AG04450 (cell line): ENCODE results near the gene SLC15A4. TPM values are rescaled to one million over a fixed set of nuclear protein-coding genes. Genes with fewer than 3 reads are reported as not detected.
"Not testable (repeated sequence)": the region's sequence is repeated elsewhere in the genome, so short reads cannot be mapped to it uniquely, and the experiment has no call there.

Experiments
- CTCF ChIA-PET: fragments of 300-600, 350-600 bp; formaldehyde crosslinking; extraction: SDS; loops from one replicate; lab custom pipeline; 2022; ENCODE audit warnings: antibody characterized with exemption, inconsistent platforms; lab: Charles Lee
- POLR2A ChIA-PET: fragments of 350-600 bp; formaldehyde crosslinking; extraction: SDS; loops from one replicate; lab custom pipeline; 2021; ENCODE audit warnings: antibody characterized with exemption, inconsistent platforms; lab: Yijun Ruan, JAX
- DNase-seq: peaks from one replicate; pipeline ENCODE4 v3.0.0-alpha.2; 2011; ENCODE audit warnings: low read depth, low spot score
- H3K27ac ChIP-seq: one replicate; pipeline ENCODE4 v1.5.1; 2012; ENCODE audit warnings: low read depth, low read length, control low read depth
- H3K27me3 ChIP-seq: one replicate; pipeline ENCODE4 v1.6.0; 2012; ENCODE audit warnings: low read length; ENCODE audit not compliant: control insufficient read depth, insufficient read depth
- H3K4me3 ChIP-seq: 2 replicates; pipeline ENCODE4 v1.5.1; 2011; ENCODE audit warnings: mild to moderate bottlenecking, low read depth, low read length, control low read depth
- H3K9me3 ChIP-seq: 2 replicates; pipeline ENCODE4 v1.5.1; 2012; ENCODE audit warnings: low read length; ENCODE audit not compliant: control insufficient read depth, insufficient read depth
- polyA plus RNA-seq: library from polyadenylated mRNA; depleted of rRNA; stranded (reverse); fragments of >200 nt; gene quantifications from 2 replicates; pipeline ENCODE4 v1.2.3, GENCODE V29; 2011
- TF ChIP-seq, protein P1 (sequence below): IDR thresholded peaks from 2 replicates; pipeline ENCODE4 v1.5.1; 2011; ENCODE audit warnings: low read depth, low read length, control low read depth, inconsistent platforms

SLC15A4 gene
- polyA plus RNA-seq, 1 experiment: 21.2 TPM

DNA sequence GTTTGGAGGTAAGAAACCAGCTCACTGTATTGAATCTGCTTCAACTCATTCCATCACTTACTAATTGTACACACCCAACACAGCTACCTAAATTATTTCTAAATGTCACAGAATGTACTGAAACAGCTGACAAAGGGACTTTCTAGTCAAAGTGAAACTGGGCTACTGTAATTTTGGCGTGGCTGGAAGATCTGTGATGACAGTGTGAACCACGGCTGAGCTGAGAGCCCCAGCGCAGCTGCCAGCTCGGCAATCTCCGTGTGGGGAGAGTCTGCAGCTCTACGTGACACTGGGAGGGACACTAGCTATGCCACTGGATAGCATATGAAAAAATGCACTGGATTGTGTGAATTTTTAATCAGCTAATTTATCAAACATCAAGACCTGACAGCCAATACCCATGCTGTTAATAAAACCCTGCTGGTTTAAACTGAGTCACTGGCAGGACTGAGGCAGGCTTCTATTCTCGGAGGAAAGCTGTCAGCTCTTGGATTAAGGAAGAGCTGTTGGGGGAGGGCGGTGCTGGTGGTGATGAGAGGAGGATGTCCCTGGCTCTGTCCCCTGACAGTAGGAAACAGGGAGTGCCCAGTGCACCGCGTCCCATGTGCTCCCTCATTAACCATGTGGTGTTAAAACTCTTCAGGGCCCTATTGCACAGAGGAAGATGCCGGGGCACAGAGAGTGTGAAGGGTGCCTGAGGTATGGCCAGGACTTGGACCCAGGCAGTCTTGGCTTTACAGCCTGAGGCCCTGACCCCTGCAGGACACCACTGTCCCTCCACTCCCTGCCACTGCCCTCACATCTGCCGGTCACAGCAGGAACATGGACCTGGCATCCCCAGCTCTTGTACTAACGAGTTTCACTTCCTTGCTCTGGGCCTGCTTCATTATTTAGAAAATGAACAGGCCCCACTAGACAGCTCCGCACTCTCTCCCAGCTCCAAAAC, 13.3 kb downstream of the SLC15A4 start:
- Histone ChIP-seq H3K9me3 (no peaks in the 10 kb centered on the region), H3K27me3 (no peaks in the 10 kb centered on the region), H3K27ac (no peak overlapping the region), H3K4me3 (no peak overlapping the region)
- TF ChIP-seq, protein P1, sequence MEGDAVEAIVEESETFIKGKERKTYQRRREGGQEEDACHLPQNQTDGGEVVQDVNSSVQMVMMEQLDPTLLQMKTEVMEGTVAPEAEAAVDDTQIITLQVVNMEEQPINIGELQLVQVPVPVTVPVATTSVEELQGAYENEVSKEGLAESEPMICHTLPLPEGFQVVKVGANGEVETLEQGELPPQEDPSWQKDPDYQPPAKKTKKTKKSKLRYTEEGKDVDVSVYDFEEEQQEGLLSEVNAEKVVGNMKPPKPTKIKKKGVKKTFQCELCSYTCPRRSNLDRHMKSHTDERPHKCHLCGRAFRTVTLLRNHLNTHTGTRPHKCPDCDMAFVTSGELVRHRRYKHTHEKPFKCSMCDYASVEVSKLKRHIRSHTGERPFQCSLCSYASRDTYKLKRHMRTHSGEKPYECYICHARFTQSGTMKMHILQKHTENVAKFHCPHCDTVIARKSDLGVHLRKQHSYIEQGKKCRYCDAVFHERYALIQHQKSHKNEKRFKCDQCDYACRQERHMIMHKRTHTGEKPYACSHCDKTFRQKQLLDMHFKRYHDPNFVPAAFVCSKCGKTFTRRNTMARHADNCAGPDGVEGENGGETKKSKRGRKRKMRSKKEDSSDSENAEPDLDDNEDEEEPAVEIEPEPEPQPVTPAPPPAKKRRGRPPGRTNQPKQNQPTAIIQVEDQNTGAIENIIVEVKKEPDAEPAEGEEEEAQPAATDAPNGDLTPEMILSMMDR: no peak
- CTCF ChIA-PET: interaction anchor here (0.6 kb wide), 1 partner anchor 27 kb away, joined by 3 read pairs; no protein-coding TSS in a partner anchor
- DNase-seq: no peak
- POLR2A ChIA-PET: no interaction called here

DNA sequence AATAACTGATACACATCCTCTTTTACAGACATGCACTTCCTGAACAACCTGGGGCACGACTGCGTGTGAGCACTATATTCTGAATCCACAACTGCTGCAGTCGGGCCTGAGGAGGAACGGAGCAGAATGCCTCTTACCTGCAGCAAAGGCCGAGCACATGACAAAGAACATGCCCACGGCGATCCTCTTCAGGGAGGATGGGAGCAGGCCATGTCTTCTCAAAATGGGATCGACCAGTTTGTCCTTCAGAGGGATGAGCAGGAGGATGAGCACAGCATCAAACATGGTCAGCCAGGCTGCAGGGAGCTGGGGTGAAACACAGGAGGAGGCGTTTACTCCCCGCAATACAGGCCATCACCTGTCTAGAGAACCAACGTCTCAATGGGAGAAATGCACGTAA, 15.1 kb downstream of the SLC15A4 start:
- H3K27ac ChIP-seq: no peak overlapping the region

DNA sequence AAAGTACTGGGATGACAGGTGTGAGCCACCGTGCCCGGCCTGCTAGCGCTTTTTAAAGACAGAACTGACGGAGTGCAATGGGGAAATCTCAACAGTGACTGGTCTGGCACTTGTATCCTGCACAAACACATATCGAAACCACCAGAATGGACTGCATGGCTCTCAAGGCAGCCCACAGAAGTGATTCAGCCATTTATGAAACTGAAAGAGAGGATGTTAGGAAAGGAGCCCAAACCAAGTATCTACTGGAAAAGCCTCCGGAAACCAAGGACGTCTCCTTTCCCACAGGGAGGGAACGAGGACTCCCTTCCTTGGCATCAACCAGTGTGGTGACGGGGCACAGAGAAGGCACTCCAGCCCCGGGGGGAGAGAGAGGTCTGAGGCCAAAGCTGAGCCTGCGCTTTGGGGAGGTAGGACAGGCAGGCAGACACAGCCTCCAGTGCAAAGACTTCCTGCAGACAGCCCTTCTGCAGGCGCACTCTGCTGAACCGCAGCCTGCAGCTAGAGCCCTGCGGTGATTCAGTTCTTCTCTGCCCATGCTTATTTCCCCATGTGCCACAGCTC, 16.5 kb downstream of the SLC15A4 start:
- Histone ChIP-seq H3K27me3 (no peaks in the 10 kb centered on the region), H3K27ac (no peak overlapping the region), H3K9me3 (peaks cover 10% of the 10 kb centered on the region), H3K4me3 (no peak overlapping the region)
- TF ChIP-seq, protein P1: no peak
- DNase-seq: no peak
- CTCF ChIA-PET: no interaction called here
- POLR2A ChIA-PET: no interaction called here

More for the DNA sequence above, 15.1 kb downstream of the SLC15A4 start:
- ChIA-PET POLR2A (no interaction called here), CTCF (no interaction called here)
- DNase-seq: no peak
- no peaks in the 10 kb centered on the region for H3K27me3 ChIP-seq
- TF ChIP-seq, protein P1: no peak
- no peak overlapping the region for H3K4me3 ChIP-seq
- peaks cover 8% of the 10 kb centered on the region for H3K9me3 ChIP-seq

- CTCF ChIA-PET: no interaction called here
- H3K27ac ChIP-seq: no peak overlapping the region
- no peak overlapping the region for H3K4me3 ChIP-seq
- POLR2A ChIA-PET: no interaction called here
- H3K27me3 ChIP-seq: no peaks in the 10 kb centered on the region
- peaks cover 10% of the 10 kb centered on the region for H3K9me3 ChIP-seq
- DNase-seq: no peak
- TF ChIP-seq, protein P1: no peak
Observed at GRCh38 chr12:128806573-128806972, 17.2 kb downstream of the SLC15A4 start.

GRCh38 chr12:128805406-128805805, 18.4 kb downstream of the SLC15A4 start:
- POLR2A ChIA-PET, DNase-seq, CTCF ChIA-PET: not testable (repeated sequence)

More at GRCh38 chr12:128805406-128805805, 18.4 kb downstream of the SLC15A4 start:
- H3K4me3 ChIP-seq, H3K27me3 ChIP-seq, H3K9me3 ChIP-seq, H3K27ac ChIP-seq: not testable (repeated sequence)
